Keratinocyte (primary cell): ENCODE data around the gene CALCB.

Experiments
- EZH2 ChIP-seq: IDR thresholded peaks from one replicate; pipeline ENCODE4 v1.6.1; 2012; ENCODE audit warnings: inconsistent platforms, mild to moderate bottlenecking, low read length, moderate library complexity
- TF ChIP-seq, protein P1 (sequence below), 3 experiments: IDR thresholded peaks in 1 of 3; conservative IDR thresholded peaks in 1 of 3; optimal IDR thresholded peaks in 1 of 3; 2 replicates in 2 of 3; 3 replicates in 1 of 3; pipeline versions ENCODE3 to v1.5.1; 2011; ENCODE audit warnings: low read length in 3 of 3, mild to moderate bottlenecking in 3 of 3, moderate library complexity in 2 of 3, control low read depth in 1 of 3, inconsistent platforms in 1 of 3; ENCODE audit not compliant: insufficient read depth in 2 of 3; ENCODE audit errors: extremely low read depth in 1 of 3

DNA sequence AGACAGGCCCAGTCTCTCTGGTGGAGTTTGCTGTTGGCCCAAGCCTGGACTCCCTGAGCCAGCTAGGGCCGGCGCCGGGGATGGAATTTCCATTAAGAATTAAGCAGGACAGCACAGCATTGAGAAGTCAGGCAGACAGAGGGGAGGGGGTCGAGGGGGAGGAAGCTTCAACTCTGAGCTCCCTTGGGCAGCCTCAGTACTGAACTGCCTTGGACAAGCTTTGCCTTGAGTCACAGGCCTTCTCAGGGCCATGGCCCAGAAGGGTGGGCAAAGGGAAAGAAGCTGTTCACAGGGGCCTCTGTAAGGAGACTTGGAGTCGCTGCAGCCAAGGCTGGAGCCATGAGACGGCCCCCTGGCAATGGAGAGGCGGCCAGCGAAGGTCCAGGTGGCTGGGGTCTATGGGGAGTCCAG is 38.7 kb downstream of the CALCB start:
- TF ChIP-seq, protein P1, sequence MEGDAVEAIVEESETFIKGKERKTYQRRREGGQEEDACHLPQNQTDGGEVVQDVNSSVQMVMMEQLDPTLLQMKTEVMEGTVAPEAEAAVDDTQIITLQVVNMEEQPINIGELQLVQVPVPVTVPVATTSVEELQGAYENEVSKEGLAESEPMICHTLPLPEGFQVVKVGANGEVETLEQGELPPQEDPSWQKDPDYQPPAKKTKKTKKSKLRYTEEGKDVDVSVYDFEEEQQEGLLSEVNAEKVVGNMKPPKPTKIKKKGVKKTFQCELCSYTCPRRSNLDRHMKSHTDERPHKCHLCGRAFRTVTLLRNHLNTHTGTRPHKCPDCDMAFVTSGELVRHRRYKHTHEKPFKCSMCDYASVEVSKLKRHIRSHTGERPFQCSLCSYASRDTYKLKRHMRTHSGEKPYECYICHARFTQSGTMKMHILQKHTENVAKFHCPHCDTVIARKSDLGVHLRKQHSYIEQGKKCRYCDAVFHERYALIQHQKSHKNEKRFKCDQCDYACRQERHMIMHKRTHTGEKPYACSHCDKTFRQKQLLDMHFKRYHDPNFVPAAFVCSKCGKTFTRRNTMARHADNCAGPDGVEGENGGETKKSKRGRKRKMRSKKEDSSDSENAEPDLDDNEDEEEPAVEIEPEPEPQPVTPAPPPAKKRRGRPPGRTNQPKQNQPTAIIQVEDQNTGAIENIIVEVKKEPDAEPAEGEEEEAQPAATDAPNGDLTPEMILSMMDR (optimal IDR thresholded peaks at IDR 0.05 in 1 of 3, IDR thresholded peaks at IDR 0.05 in 1 of 3, conservative IDR thresholded peaks at IDR 0.05 in 1 of 3; ENCODE audit: extremely low read depth in 1 of 3, insufficient read depth in 2 of 3, low read length in 3 of 3), result no peak
- TF ChIP-seq EZH2, result no peak
